H9 (cell line): Measurements from ENCODE around the gene RSPH9. TPM values are rescaled to one million over a fixed set of nuclear protein-coding genes. Genes with fewer than 3 reads are reported as not detected.
"Not testable (repeated sequence)": the region's sequence is repeated elsewhere in the genome, so short reads cannot be mapped to it uniquely, and the experiment has no call there.

Experiments
- DNase-seq: peaks from one replicate; pipeline ENCODE4 v3.0.0-alpha.2; 2017
- H2AFZ ChIP-seq: one replicate; pipeline ENCODE4 v1.6.1; 2013; ENCODE audit warnings: mild to moderate bottlenecking, low read length, control low read depth, moderate library complexity
- H2AK5ac ChIP-seq: 2 replicates; pipeline ENCODE4 v1.6.1; 2013; ENCODE audit warnings: low read length, control low read depth, mixed read lengths; ENCODE audit not compliant: insufficient read length
- H2BK120ac ChIP-seq: one replicate; pipeline ENCODE4 v1.6.1; 2013; ENCODE audit warnings: low read depth, mild to moderate bottlenecking, low read length, control low read depth, inconsistent platforms; ENCODE audit not compliant: poor library complexity, severe bottlenecking
- H2BK12ac ChIP-seq: 2 replicates; pipeline ENCODE4 v1.6.1; 2013; ENCODE audit warnings: low read length, control low read depth, mixed read lengths, low read depth; ENCODE audit not compliant: insufficient read length
- H2BK15ac ChIP-seq: 2 replicates; pipeline ENCODE4 v1.6.1; 2013; ENCODE audit warnings: low read depth, low read length, control low read depth
- H2BK20ac ChIP-seq: one replicate; pipeline ENCODE4 v1.6.1; 2013; ENCODE audit warnings: low read depth, mild to moderate bottlenecking, low read length, control low read depth, inconsistent platforms; ENCODE audit not compliant: poor library complexity, severe bottlenecking
- H2BK5ac ChIP-seq: 2 replicates; pipeline ENCODE4 v1.6.1; 2013; ENCODE audit warnings: low read length, control low read depth, mixed read lengths; ENCODE audit not compliant: insufficient read length
- H3K14ac ChIP-seq: 2 replicates; pipeline ENCODE4 v1.6.1; 2013; ENCODE audit warnings: low read length, control low read depth; ENCODE audit not compliant: insufficient read depth
- H3K18ac ChIP-seq: 2 replicates; pipeline ENCODE4 v1.6.1; 2013; ENCODE audit warnings: low read depth, mild to moderate bottlenecking, mixed read lengths, low read length, control low read depth; ENCODE audit not compliant: insufficient read length
- H3K23ac ChIP-seq: 2 replicates; pipeline ENCODE4 v1.6.1; 2013; ENCODE audit warnings: low read length, control low read depth, mixed read lengths, low read depth; ENCODE audit not compliant: insufficient read length
- H3K23me2 ChIP-seq: 2 replicates; pipeline ENCODE4 v1.6.1; 2013; ENCODE audit warnings: low read depth, mild to moderate bottlenecking, mixed read lengths, low read length, control low read depth; ENCODE audit not compliant: insufficient read length, poor library complexity, severe bottlenecking
- H3K27ac ChIP-seq: 2 replicates; pipeline ENCODE4 v1.5.1; 2013; ENCODE audit warnings: low read length, control low read depth, mixed read lengths, low read depth; ENCODE audit not compliant: insufficient read length
- H3K27me3 ChIP-seq: 2 replicates; pipeline ENCODE4 v1.6.1; 2013; ENCODE audit warnings: low read length, control low read depth, inconsistent platforms; ENCODE audit not compliant: insufficient read depth
- H3K4ac ChIP-seq: 2 replicates; pipeline ENCODE4 v1.6.1; 2013; ENCODE audit warnings: low read depth, mild to moderate bottlenecking, control low read depth, inconsistent platforms, low read length, moderate library complexity
- H3K4me1 ChIP-seq: 2 replicates; pipeline ENCODE4 v1.6.1; 2013; ENCODE audit warnings: low read length, control low read depth, inconsistent platforms; ENCODE audit not compliant: insufficient read depth
- H3K4me2 ChIP-seq: 2 replicates; pipeline ENCODE4 v1.6.1; 2013; ENCODE audit warnings: low read length, control low read depth, mixed read lengths; ENCODE audit not compliant: insufficient read length, insufficient read depth
- H3K56ac ChIP-seq: 2 replicates; pipeline ENCODE4 v1.6.1; 2013; ENCODE audit warnings: low read depth, mild to moderate bottlenecking, mixed read lengths, low read length, control low read depth; ENCODE audit not compliant: insufficient read length
- H3K79me1 ChIP-seq: 2 replicates; pipeline ENCODE4 v1.6.1; 2013; ENCODE audit warnings: low read depth, mild to moderate bottlenecking, moderate library complexity, low read length, control low read depth, inconsistent platforms; ENCODE audit not compliant: insufficient read depth, poor library complexity, severe bottlenecking
- H3K79me2 ChIP-seq: 2 replicates; pipeline ENCODE4 v1.6.1; 2013; ENCODE audit warnings: low read length, control low read depth, inconsistent platforms; ENCODE audit not compliant: insufficient read depth
- H3K9ac ChIP-seq: 2 replicates; pipeline ENCODE4 v1.6.1; 2013; ENCODE audit warnings: low read length, control low read depth, mixed read lengths; ENCODE audit not compliant: insufficient read length; ENCODE audit errors: extremely low read depth
- H3K9me3 ChIP-seq: one replicate; pipeline ENCODE4 v1.6.1; 2013; ENCODE audit warnings: low read depth, low read length, inconsistent platforms; ENCODE audit not compliant: control insufficient read depth
- H3T11ph ChIP-seq: one replicate; pipeline ENCODE4 v1.6.1; 2013; ENCODE audit warnings: mild to moderate bottlenecking, low read length, control low read depth, inconsistent platforms
- H4K20me1 ChIP-seq: one replicate; pipeline ENCODE4 v1.6.1; 2013; ENCODE audit not compliant: control insufficient read depth, insufficient read length, insufficient read depth
- H4K5ac ChIP-seq: 2 replicates; pipeline ENCODE4 v1.6.1; 2013; ENCODE audit warnings: low read depth, mild to moderate bottlenecking, mixed read lengths, low read length, control low read depth; ENCODE audit not compliant: insufficient read length
- H4K8ac ChIP-seq: replicated peaks from 2 replicates; pipeline ENCODE4 v1.6.1; 2013; ENCODE audit warnings: low read length, control low read depth, mixed read lengths, low read depth; ENCODE audit not compliant: insufficient read length
- H4K91ac ChIP-seq: 2 replicates; pipeline ENCODE4 v1.6.1; 2013; ENCODE audit warnings: low read depth, mild to moderate bottlenecking, moderate library complexity, mixed read lengths, low read length, control low read depth; ENCODE audit not compliant: insufficient read length
- H3K27ac Mint-ChIP-seq, 3 experiments: 2 replicates in 2 of 3; 3 replicates in 1 of 3; pipeline ENCODE4 v1.8.0; 2020 to 2021; ENCODE audit warnings: mixed read lengths in 3 of 3, mild to moderate bottlenecking in 1 of 3, moderate library complexity in 1 of 3
- H3K27me3 Mint-ChIP-seq: 2 replicates; pipeline ENCODE4 v1.8.0; 2021; ENCODE audit warnings: low read depth, mild to moderate bottlenecking, moderate library complexity, mixed read lengths
- H3K36me3 Mint-ChIP-seq, 3 experiments: 2 replicates in 2 of 3; 3 replicates in 1 of 3; pipeline ENCODE4 v1.8.0; 2020 to 2021; ENCODE audit warnings: low read depth in 3 of 3, mixed read lengths in 3 of 3; ENCODE audit not compliant: insufficient read depth in 1 of 3
- H3K4me1 Mint-ChIP-seq, 2 experiments: 2 replicates each; pipeline ENCODE4 v1.8.0; 2020; ENCODE audit warnings: mixed read lengths in 2 of 2
- H3K4me3 Mint-ChIP-seq, 2 experiments: 2 replicates in 1 of 2; 3 replicates in 1 of 2; pipeline ENCODE4 v1.8.0; 2020 to 2021; ENCODE audit warnings: mild to moderate bottlenecking in 2 of 2, mixed read lengths in 2 of 2, moderate library complexity in 1 of 2
- H3K9me3 Mint-ChIP-seq, 2 experiments: 2 replicates in 1 of 2; 3 replicates in 1 of 2; pipeline ENCODE4 v1.8.0; 2020; ENCODE audit warnings: mild to moderate bottlenecking in 2 of 2, mixed read lengths in 2 of 2, moderate library complexity in 1 of 2
- WGBS: extraction: QIAGEN DNeasy Blood & Tissue Kit; methylation state at CpG from one replicate; pipeline ENCODE4 v1.1.7; 2013; ENCODE audit warnings: missing lambda C conversion rate, low lambda C conversion rate, mixed read lengths; ENCODE audit not compliant: insufficient read length; ENCODE audit errors: extremely low coverage; 5-methylcytosine and 5-hydroxymethylcytosine counted together
- total RNA-seq: library from RNA; stranded (reverse); gene quantifications from 2 replicates; pipeline ENCODE4 v1.2.1, GENCODE V29; 2021
- TF ChIP-seq, protein P1 (sequence below): fragments of 200-600 bp; sonication (generic); conservative IDR thresholded peaks from 3 replicates; pipeline ENCODE4 v1.8.0; 2021; ENCODE audit warnings: antibody characterized with exemption, mild to moderate bottlenecking

RSPH9 gene
- total RNA-seq, 1 experiment from 2014 or later: 0.39 TPM

DNA sequence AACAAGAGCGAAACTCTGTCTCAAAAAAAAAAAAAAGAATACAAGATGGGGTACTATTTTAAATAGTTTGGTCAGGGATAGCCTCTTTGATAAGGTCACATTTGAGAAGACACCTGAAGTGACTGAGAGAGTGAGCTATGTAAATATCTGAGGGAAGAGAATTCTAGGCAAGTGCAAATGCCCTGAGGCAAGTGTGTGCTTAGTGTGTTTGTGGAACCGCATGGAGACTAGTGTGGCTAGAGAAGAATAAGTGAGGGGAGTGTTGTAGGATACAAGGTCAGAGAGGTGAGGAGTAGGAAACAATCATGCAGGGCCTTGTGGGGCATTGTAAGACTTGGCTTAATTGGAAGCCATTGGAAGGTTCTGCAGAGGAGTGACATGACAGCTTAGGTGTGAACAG is 3.4 kb downstream of the RSPH9 start:
- Histone ChIP-seq H3K4ac (no peak overlapping the region), H2BK15ac (no peak overlapping the region), H3K79me2 (no peaks in the 10 kb centered on the region), H2BK120ac (no peak overlapping the region), H4K5ac (no peak overlapping the region), H4K20me1 (no peaks in the 10 kb centered on the region), H3K14ac (no peak overlapping the region), H3K4me1 (no peaks in the 10 kb centered on the region), H2AFZ (no peak overlapping the region), H3K9ac (no peak overlapping the region), H2BK20ac (no peak overlapping the region), H3K27ac (no peak overlapping the region), H4K8ac (no peak overlapping the region), H3K27me3 (no peaks in the 10 kb centered on the region), H2AK5ac (no peak overlapping the region), H3K18ac (no peak overlapping the region), H3K23me2 (no peaks in the 10 kb centered on the region), H2BK5ac (no peak overlapping the region), H3K4me2 (no peak overlapping the region), H3T11ph (no peak overlapping the region), H3K23ac (no peak overlapping the region), H3K9me3 (no peaks in the 10 kb centered on the region), H3K56ac (no peak overlapping the region), H4K91ac (no peak overlapping the region), H2BK12ac (no peak overlapping the region), H3K79me1 (no peaks in the 10 kb centered on the region)
- Mint-ChIP-seq H3K9me3 (no peaks in the 10 kb centered on the region), H3K4me1 (peaks cover 17 to 18% of the 10 kb centered on the region in 2 experiments), H3K36me3 (no peaks in the 10 kb centered on the region), H3K4me3 (no peak overlapping the region), H3K27me3 (no peaks in the 10 kb centered on the region; the same call in none of the 2 replicates), H3K27ac (no peak overlapping the region)
- WGBS: no CpG with 5 or more reads among the region's 2 CpGs
- no peak for DNase-seq
- TF ChIP-seq, protein P1, sequence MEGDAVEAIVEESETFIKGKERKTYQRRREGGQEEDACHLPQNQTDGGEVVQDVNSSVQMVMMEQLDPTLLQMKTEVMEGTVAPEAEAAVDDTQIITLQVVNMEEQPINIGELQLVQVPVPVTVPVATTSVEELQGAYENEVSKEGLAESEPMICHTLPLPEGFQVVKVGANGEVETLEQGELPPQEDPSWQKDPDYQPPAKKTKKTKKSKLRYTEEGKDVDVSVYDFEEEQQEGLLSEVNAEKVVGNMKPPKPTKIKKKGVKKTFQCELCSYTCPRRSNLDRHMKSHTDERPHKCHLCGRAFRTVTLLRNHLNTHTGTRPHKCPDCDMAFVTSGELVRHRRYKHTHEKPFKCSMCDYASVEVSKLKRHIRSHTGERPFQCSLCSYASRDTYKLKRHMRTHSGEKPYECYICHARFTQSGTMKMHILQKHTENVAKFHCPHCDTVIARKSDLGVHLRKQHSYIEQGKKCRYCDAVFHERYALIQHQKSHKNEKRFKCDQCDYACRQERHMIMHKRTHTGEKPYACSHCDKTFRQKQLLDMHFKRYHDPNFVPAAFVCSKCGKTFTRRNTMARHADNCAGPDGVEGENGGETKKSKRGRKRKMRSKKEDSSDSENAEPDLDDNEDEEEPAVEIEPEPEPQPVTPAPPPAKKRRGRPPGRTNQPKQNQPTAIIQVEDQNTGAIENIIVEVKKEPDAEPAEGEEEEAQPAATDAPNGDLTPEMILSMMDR: no peak

DNA sequence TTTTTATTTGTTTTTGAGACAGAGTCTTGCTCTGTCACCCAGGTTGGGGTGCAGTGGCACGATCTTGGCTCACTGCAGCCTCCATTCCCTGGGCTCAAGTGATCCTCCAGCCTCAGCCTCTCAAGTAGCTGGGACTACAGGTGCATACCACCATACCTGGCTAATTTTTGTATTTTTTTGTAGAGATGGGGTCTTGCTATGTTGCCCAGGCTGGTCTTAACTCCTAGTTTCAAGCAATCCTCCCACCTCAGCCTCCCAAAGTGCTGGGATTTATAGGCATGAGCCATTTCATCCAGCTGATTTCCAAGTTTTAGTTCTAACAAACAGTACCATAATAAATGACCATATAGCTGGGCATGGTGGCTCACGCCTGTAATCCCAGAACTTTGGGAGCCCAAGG is 8.0 kb downstream of the RSPH9 start:
- H2BK5ac ChIP-seq, H3K4me2 ChIP-seq, H3K27ac Mint-ChIP-seq, H3T11ph ChIP-seq, H4K5ac ChIP-seq, H2BK120ac ChIP-seq, H3K4me3 Mint-ChIP-seq, H3K56ac ChIP-seq, H3K9me3 ChIP-seq, H3K36me3 Mint-ChIP-seq, H2BK15ac ChIP-seq, H3K18ac ChIP-seq, H2BK12ac ChIP-seq, H3K4me1 ChIP-seq, H3K79me1 ChIP-seq, H3K79me2 ChIP-seq, H2AFZ ChIP-seq, H4K20me1 ChIP-seq, H3K27me3 Mint-ChIP-seq, H4K91ac ChIP-seq, H3K23me2 ChIP-seq, H4K8ac ChIP-seq, H3K14ac ChIP-seq, H3K4ac ChIP-seq, H3K9ac ChIP-seq, DNase-seq, H3K27ac ChIP-seq, H3K23ac ChIP-seq, H3K9me3 Mint-ChIP-seq, H2AK5ac ChIP-seq, H2BK20ac ChIP-seq, H3K27me3 ChIP-seq: not testable (repeated sequence)
- H3K4me1 Mint-ChIP-seq: peaks cover 19 to 30% of the 10 kb centered on the region in 2 experiments
- WGBS: no CpG with 5 or more reads among the region's 2 CpGs
